ENCODE results near the gene SLC12A9.
"Not testable (repeated sequence)": the region's sequence is repeated elsewhere in the genome, so short reads cannot be mapped to it uniquely, and the experiment has no call there.

The SLC12A9 gene

DNA sequence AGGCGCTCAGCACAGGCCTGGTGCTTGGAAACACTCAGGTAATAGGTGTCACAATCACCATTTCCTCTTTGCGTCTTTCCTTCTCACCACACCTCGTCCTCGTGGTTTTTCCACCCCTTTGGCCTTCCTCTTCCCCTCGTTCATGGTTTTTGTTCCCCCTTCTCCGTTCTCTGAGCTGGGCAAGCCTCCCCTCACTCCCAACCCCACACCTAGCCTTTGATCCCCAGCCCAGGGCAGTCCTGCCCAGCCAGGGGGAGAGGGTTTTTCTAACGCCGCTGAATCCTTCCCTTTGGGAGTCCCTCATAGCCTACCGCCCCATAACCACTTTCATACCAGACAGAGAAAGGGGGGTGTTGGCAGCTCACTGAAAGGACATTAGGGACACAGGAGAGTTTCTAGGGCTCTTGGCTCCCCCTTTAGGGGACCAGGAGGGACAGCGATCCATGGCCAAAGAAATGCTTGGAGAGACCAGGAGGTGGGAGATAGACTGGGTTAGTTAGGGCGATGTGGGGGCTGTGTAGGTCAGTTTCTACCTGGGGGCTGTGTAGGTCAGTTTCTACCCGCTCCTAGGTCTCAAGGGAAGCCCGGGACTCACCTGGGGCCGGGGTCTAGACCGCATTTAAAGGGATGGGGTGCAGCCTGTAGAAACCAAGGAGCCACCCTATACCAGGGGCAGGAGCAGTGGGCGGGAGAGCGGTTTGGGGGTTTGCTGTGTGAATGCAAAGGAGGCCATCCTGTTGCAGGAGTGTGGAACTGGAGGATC lies 26.6 kb upstream of the SLC12A9 start:
- no peak for DNase-seq (ENCODE audit: low read depth, low spot score)

DNA sequence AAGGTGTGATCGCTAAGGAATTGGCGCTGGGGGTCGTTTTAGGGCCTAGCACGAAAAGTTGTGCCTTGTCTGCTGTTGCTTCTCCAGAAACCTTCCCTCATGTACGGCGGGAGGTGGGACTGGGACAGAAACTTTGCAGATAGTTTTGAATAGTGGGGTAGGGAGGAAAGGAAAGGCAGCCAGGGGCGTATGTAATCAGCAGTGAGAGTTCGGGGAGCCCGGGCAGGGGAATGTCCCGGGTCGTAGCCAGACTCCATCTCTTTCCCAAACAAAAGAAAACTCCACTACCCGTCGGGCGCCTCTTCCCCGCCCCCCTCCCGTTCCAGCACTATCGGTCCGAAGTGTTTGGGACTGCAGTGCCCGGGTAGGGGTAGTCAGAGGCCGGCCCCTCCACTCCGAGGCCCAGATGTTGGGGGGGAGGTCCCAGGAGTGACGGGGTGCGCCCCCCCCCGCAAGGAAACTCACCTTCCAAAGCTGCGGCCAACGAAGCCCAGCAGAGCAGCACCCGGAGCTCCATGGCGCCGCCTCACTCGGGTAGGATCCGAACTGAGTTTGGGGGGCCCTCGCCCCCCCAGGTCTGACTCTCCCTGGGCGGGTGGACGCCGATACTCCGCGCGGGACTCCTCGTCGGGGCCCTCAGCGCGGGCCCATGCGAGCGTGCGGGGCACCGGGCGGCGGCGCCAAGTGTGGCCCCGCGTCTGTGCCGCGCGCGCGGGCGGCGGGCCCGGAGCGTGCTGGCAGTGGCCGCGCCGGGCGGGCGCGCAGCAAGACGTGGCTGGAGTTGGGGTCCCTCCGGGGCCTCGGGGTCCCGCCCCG lies 25.8 kb upstream of the SLC12A9 start:
- DNase-seq (ENCODE audit: low read depth, low spot score) = no peak

DNA sequence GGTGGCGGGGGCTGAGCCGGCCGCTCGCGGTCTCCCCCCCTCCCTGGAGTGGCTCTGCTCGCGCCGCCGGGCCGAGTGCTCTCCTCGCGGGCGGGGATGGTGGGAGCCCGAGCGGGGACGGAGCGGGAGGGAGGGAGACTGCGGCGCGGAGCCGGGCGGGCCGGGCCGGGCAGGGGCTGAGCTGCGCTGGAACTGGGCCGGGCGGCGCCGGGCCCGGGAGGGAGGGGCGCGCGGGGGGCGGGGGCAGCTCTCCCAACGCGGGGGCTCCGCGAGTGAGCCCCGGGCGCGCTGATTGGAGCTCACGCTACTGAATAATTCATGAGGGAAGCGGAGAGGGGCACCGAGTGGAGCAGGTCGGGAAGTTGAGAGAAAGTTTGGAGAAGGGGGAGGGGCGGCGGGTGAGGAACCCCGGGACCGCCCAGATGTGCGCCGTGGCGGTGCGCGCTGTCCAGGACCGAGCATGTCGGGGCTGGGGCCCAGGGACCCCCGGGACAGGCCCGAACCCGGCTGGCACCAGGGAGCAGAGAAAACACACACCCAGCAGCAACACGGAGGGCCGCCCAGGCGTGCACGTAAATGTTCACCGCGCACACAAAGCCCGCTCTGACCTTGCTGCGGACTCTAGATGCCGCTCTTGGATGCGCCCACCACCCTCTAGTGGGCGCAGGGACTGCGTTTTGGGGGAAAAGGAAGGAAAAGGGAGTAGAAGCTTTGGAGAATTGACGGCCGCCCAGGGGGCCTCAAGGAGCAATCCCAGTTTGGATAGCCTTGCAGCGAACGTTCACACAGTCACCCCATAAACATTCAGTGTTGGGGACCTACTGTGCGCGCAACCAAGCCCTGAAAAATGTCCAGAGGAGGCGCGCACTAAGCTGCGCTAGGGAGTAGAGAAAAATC lies 24.9 kb upstream of the SLC12A9 start, which contains the start of gene EPHB4:
Gene EPHB4 (minus strand): TSS at position 194 of the 897 bp plus-strand sequence. CDS start 493 bp downstream, outside the sequence.
- DNase-seq (ENCODE audit: low read depth, low spot score) = peak; percentile 66

DNA sequence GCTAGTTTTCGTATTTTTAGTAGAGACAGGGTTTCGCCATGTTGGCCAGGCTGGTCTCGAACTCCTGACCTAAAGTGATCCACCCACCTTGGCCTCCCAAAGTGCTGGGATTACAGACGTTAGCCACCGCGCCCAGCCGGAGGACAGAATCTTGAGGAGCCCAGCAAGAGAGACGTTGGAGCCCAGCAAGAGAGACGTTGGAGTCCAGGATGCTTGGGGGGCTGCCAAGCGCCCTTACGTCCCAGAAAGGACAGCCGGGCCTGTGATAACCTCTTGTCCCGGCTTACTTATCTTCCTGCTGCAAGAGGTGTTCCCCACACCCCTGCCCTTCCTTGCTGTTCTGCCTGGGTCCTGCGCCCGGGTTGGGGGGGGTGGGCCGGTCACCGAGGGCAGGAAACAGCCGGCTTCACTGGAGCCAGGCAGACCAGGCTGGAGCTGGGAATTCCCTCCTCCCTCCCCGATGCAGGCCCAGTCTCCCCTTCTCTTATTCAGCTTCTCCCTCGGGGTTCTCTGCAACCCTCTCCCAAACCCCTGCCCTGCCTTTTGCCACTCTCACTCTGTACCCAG lies 23.3 kb upstream of the SLC12A9 start:
- DNase-seq (ENCODE audit: low read depth, low spot score) = no peak

DNA sequence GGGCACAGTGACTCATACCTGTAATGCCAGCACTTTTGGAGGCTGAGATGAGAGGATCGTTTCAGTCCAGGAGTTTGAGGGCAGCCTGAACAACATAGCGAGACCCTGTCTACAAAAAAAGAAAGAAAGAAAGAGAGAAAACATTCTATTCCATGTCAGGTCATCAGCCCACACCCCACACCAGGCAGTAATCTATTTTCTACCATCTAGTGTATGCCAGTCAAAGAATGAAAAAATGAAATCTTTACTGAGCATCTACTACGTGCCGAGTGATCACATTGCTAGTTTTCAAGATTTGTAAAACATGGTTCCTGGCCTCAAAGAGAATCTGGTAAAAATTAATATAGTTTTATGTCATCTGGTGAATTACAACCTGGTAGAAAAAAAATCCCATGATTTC lies 22.1 kb upstream of the SLC12A9 start:
- no peak for DNase-seq (ENCODE audit: low read depth, low spot score)

DNA sequence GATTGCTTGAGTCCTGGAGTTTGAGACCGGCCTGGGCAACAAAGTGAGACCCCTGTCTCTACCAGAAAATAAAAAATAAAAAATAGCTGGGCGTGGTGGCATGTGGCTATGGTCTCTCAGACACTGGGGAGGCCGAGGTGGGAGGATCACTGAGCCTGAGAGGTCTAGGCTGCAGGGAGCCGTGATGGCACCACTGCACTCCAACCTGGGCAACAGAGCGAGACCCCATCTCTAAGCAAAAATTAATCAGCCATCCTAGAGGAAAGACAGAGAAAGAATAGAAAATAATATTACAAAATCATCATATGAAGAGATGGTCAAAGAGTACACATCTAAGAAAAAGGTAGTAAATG lies 20.3 kb upstream of the SLC12A9 start:
- DNase-seq (ENCODE audit: low read depth, low spot score) = no peak

DNA sequence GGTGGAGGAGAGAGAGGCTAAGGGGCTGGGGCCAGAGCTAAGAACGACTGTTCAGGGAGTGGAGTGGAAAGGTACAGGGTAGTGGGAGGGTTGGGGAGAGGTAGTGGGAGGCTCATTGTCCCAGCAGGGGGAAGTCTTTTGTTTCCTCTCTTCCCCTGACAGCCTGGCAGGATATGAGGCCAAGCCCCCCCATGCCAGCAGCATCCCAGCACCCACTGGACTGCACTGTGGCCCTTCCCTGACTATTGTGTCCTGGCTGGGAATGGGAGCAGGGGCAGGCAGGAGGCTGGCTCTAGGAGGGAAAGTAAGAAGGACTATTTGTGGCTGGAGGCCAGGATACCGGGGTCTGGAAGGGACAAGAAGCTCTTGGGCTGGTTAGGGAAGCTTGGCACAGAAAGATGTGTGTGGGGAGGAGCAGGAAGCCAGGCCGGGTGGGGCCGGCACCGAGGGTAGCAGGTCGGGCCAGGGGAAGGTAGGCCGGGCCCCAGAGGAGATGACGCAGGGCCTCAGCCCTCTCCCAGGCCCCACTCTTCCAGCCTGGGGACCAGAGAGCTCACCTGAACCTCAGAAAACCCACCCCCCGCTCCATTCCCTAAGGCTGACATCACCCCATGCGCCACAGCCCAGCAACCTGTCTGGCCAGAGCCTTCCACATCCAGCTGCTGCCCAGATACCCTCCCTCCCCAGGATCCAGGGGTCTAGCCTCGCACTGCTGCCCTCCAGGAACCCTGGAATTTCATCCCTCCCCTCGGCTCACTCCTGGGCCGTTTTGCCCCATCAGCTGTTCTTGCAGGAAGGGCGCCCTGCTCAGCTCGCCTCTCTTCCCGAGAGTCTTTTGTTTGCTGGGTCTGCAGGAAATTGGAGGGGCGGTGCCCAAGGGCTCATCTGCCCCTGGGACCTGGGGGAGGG lies 16.4 kb upstream of the SLC12A9 start:
- DNase-seq (ENCODE audit: low read depth, low spot score) = no peak

DNA sequence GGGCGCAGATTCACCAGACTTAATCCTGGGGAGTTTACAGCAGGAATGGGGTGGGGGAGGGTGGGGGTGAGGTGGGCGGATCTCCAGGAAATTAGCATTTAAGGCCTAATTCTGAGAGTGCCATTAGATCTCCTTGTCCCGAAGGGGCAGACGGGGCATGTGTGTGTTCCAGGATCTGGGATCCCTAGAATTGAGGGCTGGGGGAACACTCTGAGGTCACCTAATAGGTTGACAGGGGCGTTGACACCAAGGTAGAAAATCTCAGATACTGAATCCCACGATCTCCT lies 15.8 kb upstream of the SLC12A9 start:
- DNase-seq (ENCODE audit: low read depth, low spot score) = no peak

DNA sequence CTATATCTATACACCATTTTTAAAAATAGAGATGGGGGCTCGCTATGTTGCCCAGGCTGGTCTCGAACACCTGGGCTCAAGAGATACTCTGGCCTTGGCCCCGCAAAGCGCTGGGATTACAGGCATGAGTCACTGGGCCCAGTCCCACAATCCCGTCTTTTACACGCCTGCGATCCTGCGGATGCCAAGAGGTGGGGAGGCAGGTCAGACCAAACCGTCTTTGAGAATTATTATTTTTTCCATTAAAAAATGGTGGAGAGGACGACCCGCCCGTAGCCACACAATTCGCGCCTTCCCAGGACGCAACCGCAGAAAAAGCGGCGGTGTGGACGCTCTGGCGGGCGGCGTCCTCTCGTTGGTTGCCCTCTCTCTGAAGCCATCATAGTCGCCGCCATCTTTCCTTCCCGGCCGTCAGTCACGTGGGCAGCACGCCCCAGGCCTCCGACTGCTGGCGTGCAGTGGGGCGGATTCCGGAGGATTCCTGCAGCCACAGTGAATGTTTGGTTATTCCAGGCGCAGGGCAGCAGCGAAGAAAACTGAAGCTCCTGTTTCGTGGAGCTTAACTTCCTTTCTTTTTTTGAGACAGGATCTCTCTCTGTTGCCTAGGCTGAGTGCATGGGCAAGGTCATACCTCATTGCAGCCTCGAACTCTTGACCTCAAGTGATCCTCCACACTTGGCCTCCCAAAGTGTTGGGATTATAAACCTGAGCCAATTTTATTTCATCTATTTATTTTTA lies 15.2 kb upstream of the SLC12A9 start:
- DNase-seq (ENCODE audit: low read depth, low spot score) = peak; percentile 74

DNA sequence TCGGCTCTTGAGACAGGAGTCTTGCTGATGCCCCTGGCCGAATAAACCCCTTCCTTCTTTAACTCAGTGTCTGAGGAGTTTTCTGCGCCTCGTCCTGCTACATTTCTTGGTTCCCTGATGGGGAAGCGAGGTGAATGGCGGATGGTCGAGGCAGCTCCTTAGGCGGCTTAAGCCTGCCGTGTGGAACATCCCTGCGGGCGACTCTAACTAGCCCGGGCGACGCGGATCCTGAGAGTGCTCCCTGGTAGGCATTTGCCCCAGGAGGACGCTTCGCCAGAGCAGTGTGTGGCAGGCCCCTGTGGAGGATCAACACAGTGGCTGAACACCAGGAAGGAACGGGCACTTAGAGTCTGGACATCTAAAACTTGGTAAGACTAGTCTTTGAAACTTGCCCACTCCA lies 13.2 kb upstream of the SLC12A9 start:
- DNase-seq (ENCODE audit: low read depth, low spot score) = no peak

DNA sequence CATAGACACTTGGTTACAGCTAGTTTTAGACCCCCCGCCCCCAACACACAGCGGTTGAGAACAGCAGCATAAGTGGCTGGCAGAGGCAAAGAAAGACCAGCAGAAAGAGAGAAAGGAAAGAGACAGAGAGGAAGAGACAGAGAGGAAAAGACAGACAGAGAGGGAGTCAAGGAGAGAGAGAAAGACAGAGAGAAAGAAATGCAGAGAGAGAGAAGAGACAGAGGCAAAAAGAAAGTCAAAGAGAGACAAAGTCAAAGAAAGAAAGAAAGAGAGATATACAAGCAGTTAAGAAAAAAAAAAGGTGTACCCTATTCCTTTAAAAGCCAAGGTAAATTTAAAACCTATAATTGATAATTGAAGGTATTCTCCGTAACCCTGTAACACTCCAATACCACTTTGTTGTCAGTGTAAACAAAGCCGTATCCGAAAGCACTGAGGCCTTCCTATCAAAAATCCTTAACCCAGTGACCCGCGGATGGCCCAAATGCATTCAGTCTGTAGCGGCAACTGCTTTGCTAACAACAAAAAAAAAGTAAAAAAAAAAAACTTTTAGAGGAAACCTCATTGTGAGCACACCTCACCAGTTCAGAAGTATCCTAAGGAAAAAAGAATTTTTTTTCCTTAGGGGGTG lies 11.9 kb upstream of the SLC12A9 start:
- no peak for DNase-seq (ENCODE audit: low read depth, low spot score)

DNA sequence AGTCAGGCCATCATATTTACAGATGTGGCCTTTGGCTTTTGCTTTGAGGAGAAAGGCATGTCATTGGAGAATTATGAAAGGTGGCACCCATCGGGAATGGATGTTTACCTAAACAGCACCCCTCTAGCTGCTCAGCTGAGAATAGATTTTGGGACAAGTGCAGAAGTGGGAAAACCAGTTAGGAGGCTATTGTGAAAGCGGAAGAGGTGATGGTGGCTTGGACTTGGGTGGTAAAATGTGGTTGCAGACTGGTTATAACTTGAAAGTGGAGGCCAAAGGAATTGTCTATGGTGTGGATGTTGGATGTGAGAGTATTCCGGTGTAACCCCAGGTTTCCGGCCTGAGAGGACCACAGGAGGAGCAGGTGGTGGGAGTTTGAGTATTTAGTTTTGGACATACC lies 5.2 kb upstream of the SLC12A9 start:
- no peak for DNase-seq (ENCODE audit: low read depth, low spot score)

DNA sequence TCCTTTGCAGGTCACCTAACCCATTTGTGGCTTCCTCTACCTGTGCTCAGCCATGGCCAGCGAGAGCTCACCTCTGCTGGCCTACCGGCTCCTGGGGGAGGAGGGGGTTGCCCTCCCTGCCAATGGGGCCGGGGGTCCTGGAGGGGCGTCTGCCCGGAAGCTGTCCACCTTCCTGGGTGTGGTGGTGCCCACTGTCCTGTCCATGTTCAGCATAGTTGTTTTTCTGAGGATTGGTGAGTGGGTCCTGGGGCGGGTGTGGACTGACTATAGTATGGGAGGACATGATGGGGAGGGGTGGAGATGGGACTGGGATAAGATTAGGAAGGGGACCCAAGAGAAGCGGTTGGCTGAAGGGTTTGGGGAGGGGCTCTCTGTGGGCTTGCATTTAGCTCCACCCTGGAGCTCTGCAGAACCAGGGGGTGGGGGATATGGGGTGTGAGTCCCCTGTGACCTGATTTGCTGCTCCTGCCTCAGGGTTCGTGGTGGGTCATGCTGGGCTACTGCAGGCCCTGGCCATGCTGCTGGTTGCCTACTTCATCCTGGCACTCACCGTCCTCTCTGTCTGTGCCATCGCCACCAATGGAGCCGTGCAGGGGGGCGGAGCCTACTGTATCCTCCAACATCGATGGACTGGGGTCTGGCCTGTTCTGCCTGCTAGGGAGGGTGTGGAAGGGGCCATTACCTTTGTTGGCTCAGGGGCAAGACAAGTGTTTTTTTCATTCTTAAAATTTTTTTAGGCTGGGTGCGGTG lies 1.8 kb downstream of the SLC12A9 start:
- DNase-seq (ENCODE audit: low read depth, low spot score) = no peak

DNA sequence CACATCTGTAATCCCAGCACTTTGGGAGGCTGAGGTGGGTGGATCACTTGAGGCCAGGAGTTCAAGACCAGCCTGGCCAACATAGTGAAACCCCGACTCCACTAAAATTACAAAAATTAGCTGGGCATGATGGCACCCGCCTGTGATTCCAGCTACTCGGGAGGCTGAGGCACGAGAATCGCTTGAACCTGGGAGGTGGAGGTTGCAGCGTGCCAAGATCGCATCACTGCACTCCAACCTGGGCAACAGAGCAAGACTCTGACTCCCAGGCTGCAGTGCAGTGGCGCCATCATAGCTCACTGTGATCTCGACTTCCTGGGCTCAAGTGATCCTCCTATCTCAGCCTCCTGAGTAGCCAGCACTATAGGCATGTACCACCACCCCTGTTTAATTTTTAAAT lies 2.4 kb downstream of the SLC12A9 start:
- DNase-seq (ENCODE audit: low read depth, low spot score) = not testable (repeated sequence)

DNA sequence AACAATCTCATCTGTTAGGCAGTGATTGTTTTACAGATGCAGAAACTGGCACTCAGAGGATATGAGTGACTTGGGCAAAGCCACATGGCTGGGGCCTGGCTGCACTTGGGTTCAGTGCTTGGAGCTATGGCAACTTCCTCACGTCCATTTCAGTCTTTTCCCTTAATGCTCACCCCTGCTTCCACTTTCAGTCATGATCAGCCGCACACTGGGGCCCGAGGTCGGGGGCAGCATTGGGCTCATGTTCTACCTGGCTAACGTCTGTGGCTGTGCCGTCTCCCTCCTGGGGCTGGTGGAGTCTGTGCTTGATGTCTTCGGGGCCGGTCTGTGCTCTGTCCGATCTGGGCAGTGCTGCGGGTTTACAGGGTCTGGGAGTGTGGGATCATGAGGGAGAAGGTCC lies 3.0 kb downstream of the SLC12A9 start:
- no peak for DNase-seq (ENCODE audit: low read depth, low spot score)

DNA sequence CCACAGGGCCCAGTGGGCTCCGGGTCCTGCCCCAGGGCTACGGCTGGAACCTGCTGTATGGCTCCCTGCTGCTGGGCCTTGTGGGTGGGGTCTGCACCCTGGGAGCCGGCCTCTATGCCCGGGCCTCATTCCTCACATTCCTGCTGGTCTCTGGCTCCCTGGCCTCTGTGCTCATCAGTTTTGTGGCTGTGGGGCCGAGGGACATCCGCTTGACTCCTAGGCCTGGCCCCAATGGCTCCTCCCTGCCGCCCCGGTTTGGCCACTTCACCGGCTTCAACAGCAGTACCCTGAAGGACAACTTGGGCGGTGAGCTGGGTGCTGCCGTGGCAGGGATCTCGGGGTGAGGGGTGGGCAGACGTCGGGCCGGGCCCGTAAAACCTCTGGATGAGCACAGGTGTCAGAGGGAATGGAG lies 4.4 kb downstream of the SLC12A9 start:
- no peak for DNase-seq (ENCODE audit: low read depth, low spot score)

DNA sequence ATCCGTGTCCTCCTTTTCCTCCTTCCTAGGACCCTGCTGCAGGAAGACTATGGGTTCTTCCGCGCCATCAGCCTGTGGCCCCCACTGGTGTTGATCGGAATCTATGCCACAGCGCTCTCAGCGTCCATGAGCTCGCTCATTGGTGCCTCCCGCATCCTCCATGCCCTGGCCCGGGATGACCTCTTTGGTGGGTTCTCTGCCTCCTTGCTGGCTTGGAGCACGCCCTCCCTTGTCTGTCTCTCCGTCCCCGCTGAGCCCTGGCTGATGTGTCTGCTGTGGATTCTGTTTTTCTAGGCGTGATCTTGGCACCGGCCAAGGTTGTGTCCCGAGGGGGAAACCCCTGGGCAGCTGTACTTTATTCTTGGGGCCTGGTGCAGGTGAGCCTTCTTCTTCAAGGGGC lies 7.3 kb downstream of the SLC12A9 start:
- no peak for DNase-seq (ENCODE audit: low read depth, low spot score)

DNA sequence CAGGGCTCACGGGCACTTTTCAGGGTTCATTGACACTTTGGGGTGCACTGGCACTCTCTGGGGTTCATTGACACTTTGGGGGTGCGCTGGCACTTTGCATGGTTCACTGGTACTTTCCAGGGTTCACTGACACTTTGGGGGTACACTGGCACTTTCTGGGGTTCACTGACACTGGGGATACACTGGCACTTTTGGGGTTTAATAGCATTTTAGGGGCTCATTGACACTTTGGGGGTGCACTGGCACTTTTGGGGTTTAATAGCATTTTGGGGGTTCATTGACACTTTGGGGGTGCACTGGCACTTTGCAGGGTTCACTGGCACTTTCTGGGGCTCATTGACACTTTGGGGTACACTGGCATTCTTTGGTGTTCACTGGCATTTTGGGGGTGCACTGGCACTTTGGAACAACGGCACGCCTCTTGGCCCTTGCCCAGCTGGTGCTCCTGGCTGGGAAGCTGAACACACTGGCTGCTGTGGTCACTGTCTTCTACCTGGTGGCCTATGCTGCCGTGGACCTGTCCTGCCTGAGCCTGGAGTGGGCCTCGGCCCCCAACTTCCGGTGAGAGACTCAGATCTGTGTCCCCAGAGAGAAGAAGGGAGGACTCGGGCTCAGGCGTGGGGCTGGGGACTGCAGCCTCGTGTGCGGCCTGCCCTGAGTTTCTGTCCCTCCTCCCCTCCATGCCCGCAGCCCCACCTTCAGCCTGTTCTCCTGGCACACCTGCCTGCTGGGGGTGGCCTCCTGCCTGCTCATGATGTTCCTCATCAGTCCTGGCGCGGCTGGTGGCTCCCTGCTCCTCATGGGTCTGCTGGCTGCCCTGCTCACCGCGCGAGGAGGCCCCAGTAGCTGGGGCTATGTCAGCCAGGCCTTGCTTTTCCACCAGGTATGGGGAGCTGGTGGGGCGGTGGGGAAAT lies 8.4 kb downstream of the SLC12A9 start:
- no peak for DNase-seq (ENCODE audit: low read depth, low spot score)

All from smooth muscle cell of the brain vasculature (primary cell).